H1 (cell line): ENCODE measurements around the gene PRR20B. TPM values are rescaled to one million over a fixed set of nuclear protein-coding genes. Genes with fewer than 3 reads are reported as not detected.
"Not testable (repeated sequence)": the region's sequence is repeated elsewhere in the genome, so short reads cannot be mapped to it uniquely, and the experiment has no call there.

ENCODE experiments used
- CTCF ChIA-PET: fragments of 300-600 bp; sonication (Branson Sonifier 250); formaldehyde crosslinking; loops from one replicate; lab custom pipeline; 2021; ENCODE audit not compliant: partially characterized antibody; lab: Charles Lee
- POLR2A ChIA-PET: fragments of 300-600 bp; sonication (Branson Sonifier 250); formaldehyde crosslinking; loops from one replicate; lab custom pipeline; 2021; ENCODE audit warnings: inconsistent platforms; ENCODE audit not compliant: partially characterized antibody; lab: Charles Lee
- DNase-seq, 2 experiments: peaks; one replicate each; pipeline versions ENCODE4 v3.0.0 to v3.0.0-alpha.2; 2010 to 2022; ENCODE audit warnings: low spot score in 2 of 2, low read depth in 1 of 2, mixed read lengths in 1 of 2
- FAIRE-seq: peaks from 2 replicates; lab custom pipeline; 2011; peaks lifted over from hg19 to GRCh38; lab: Jason Lieb, UNC
- H2AFZ ChIP-seq: 2 replicates; pipeline ENCODE4 v1.8.1; 2012; ENCODE audit warnings: low read length, inconsistent platforms
- H2AK5ac ChIP-seq: 2 replicates; pipeline ENCODE4 v1.6.1; 2013; ENCODE audit warnings: low read depth, low read length
- H2BK120ac ChIP-seq: replicated peaks from 2 replicates; pipeline ENCODE3; 2013; ENCODE audit warnings: low read depth, low read length, inconsistent platforms
- H2BK12ac ChIP-seq: 2 replicates; pipeline ENCODE4 v1.6.1; 2013; ENCODE audit warnings: low read depth, low read length
- H2BK15ac ChIP-seq: 2 replicates; pipeline ENCODE4 v1.6.1; 2013; ENCODE audit warnings: low read length
- H2BK20ac ChIP-seq: 2 replicates; pipeline ENCODE4 v1.6.1; 2013; ENCODE audit warnings: low read length
- H2BK5ac ChIP-seq: 2 replicates; pipeline ENCODE4 v1.6.1; 2013; ENCODE audit warnings: low read depth, low read length
- H3K14ac ChIP-seq: 2 replicates; pipeline ENCODE4 v1.6.1; 2013; ENCODE audit warnings: inconsistent platforms; ENCODE audit not compliant: insufficient read length
- H3K18ac ChIP-seq: 2 replicates; pipeline ENCODE4 v1.6.1; 2013; ENCODE audit warnings: low read length; ENCODE audit errors: extremely low read depth
- H3K23ac ChIP-seq: 2 replicates; pipeline ENCODE4 v1.6.1; 2013; ENCODE audit warnings: inconsistent platforms; ENCODE audit not compliant: insufficient read length
- H3K23me2 ChIP-seq: 2 replicates; pipeline ENCODE4 v1.6.1; 2013; ENCODE audit warnings: low read depth, low read length
- H3K27ac ChIP-seq: 2 replicates; pipeline ENCODE4 v1.6.1; 2011; ENCODE audit warnings: low read depth, low read length, inconsistent platforms
- H3K27me3 ChIP-seq, 4 experiments: replicated peaks in 1 of 4; 1 replicate in 1 of 4; 2 replicates in 3 of 4; pipeline versions ENCODE4 v1.6.1 to v1.8.1; 2011 to 2013; ENCODE audit warnings: low read length in 3 of 4, mild to moderate bottlenecking in 3 of 4, inconsistent platforms in 2 of 4, mixed read lengths in 2 of 4, moderate library complexity in 1 of 4; ENCODE audit not compliant: control insufficient read depth in 3 of 4, insufficient read depth in 3 of 4; ENCODE audit errors: extremely low read depth in 1 of 4
- H3K36me3 ChIP-seq, 4 experiments: 2 replicates each; pipeline versions ENCODE4 v1.6.1 to v1.8.1; 2011 to 2013; ENCODE audit warnings: mild to moderate bottlenecking in 4 of 4, low read length in 3 of 4, moderate library complexity in 2 of 4, control low read depth in 1 of 4, inconsistent platforms in 1 of 4; ENCODE audit not compliant: insufficient read depth in 4 of 4, control insufficient read depth in 2 of 4
- H3K4ac ChIP-seq: replicated peaks from 2 replicates; pipeline ENCODE3; 2013; ENCODE audit warnings: low read length, low read depth, mixed read lengths, inconsistent platforms; ENCODE audit not compliant: insufficient read length
- H3K4me1 ChIP-seq, 4 experiments: replicated peaks in 1 of 4; 1 replicate in 1 of 4; 2 replicates in 3 of 4; pipeline versions ENCODE4 v1.6.1 to v1.8.1; 2011 to 2013; ENCODE audit warnings: low read length in 3 of 4, inconsistent platforms in 2 of 4, mixed read lengths in 1 of 4; ENCODE audit not compliant: insufficient read depth in 4 of 4, control insufficient read depth in 3 of 4
- H3K4me2 ChIP-seq, 2 experiments: 2 replicates each; pipeline versions ENCODE4 v1.6.1 to v1.8.1; 2011 to 2013; ENCODE audit warnings: low read depth in 2 of 2, low read length in 2 of 2, control low read depth in 1 of 2, inconsistent platforms in 1 of 2, mild to moderate bottlenecking in 1 of 2; ENCODE audit not compliant: insufficient read depth in 1 of 2
- H3K4me3 ChIP-seq, 4 experiments: fragments of 200-600, 300-600 bp in 1 of 4; sonication (generic), shearing (Covaris generic), sonication (Bioruptor Twin) in 1 of 4; 2 replicates each; pipeline versions ENCODE4 v1.5.1 to v1.8.1; 2011 to 2016; ENCODE audit warnings: low read length in 4 of 4, low read depth in 3 of 4, control low read depth in 2 of 4, inconsistent platforms in 2 of 4, mild to moderate bottlenecking in 2 of 4, mixed read lengths in 1 of 4, moderate library complexity in 1 of 4; ENCODE audit not compliant: insufficient read depth in 2 of 4; ENCODE audit errors: extremely low read depth in 1 of 4
- H3K56ac ChIP-seq: replicated peaks from 2 replicates; pipeline ENCODE3; 2013; ENCODE audit warnings: low read depth, mild to moderate bottlenecking, mixed read lengths, low read length, inconsistent platforms; ENCODE audit not compliant: insufficient read length
- H3K79me1 ChIP-seq: 2 replicates; pipeline ENCODE4 v1.6.1; 2013; ENCODE audit warnings: low read depth, low read length, control low read depth
- H3K79me2 ChIP-seq, 2 experiments: 2 replicates each; pipeline versions ENCODE4 v1.6.1 to v1.8.1; 2012 to 2013; ENCODE audit warnings: low read length in 2 of 2, mild to moderate bottlenecking in 2 of 2, inconsistent platforms in 1 of 2; ENCODE audit not compliant: insufficient read depth in 2 of 2, control insufficient read depth in 1 of 2
- H3K9ac ChIP-seq, 4 experiments: replicated peaks in 1 of 4; 1 replicate in 1 of 4; 2 replicates in 3 of 4; pipeline versions ENCODE4 v1.6.1 to v1.8.1; 2011 to 2013; ENCODE audit warnings: low read depth in 3 of 4, low read length in 3 of 4, control low read depth in 2 of 4, mild to moderate bottlenecking in 2 of 4, moderate library complexity in 2 of 4, inconsistent platforms in 1 of 4; ENCODE audit errors: extremely low read depth in 1 of 4
- H3K9me3 ChIP-seq, 2 experiments: 2 replicates each; pipeline versions ENCODE4 v1.6.1 to v1.8.1; 2012 to 2013; ENCODE audit warnings: mild to moderate bottlenecking in 2 of 2, moderate library complexity in 2 of 2, control low read depth in 1 of 2, inconsistent platforms in 1 of 2, low read depth in 1 of 2, low read length in 1 of 2, mixed read lengths in 1 of 2; ENCODE audit not compliant: insufficient read depth in 2 of 2
- H4K20me1 ChIP-seq, 2 experiments: replicated peaks in 1 of 2; 2 replicates each; pipeline versions ENCODE3 to v1.8.1; 2011 to 2013; ENCODE audit warnings: inconsistent platforms in 2 of 2, low read length in 2 of 2, mild to moderate bottlenecking in 1 of 2; ENCODE audit not compliant: insufficient read depth in 2 of 2, control insufficient read depth in 1 of 2
- H4K5ac ChIP-seq: 2 replicates; pipeline ENCODE4 v1.6.1; 2013; ENCODE audit warnings: low read length, low read depth, mixed read lengths, inconsistent platforms; ENCODE audit not compliant: insufficient read length
- H4K8ac ChIP-seq: 2 replicates; pipeline ENCODE4 v1.8.0; 2013; ENCODE audit warnings: mild to moderate bottlenecking, moderate library complexity, low read length, inconsistent platforms; ENCODE audit not compliant: insufficient read depth; ENCODE audit errors: extremely low read depth
- H4K91ac ChIP-seq: replicated peaks from 2 replicates; pipeline ENCODE3; 2013; ENCODE audit warnings: low read length, mixed read lengths, inconsistent platforms; ENCODE audit not compliant: insufficient read length
- WGBS, 2 experiments: shearing (Covaris generic) in 1 of 2; methylation state at CpG; one replicate each; pipeline versions ENCODE4 v1.1.6 to v1.1.7; 2013 to 2015; ENCODE audit warnings: low lambda C conversion rate in 2 of 2, mixed read lengths in 2 of 2, inconsistent platforms in 1 of 2, low coverage in 1 of 2, missing lambda C conversion rate in 1 of 2; ENCODE audit not compliant: insufficient replicate concordance in 2 of 2, insufficient coverage in 1 of 2, insufficient read length in 1 of 2; ENCODE audit errors: extremely low coverage in 1 of 2, missing lambda C conversion rate in 1 of 2; 5-methylcytosine and 5-hydroxymethylcytosine counted together
- polyA plus RNA-seq, 7 experiments: library from polyadenylated mRNA; depleted of rRNA in 3 of 7; stranded (reverse) in 5 of 7; unstranded in 2 of 7; fragments of >200 nt in 5 of 7; fragments of 200-250 nt in 2 of 7; gene quantifications; 1 replicate in 5 of 7; 2 replicates in 1 of 7; 4 replicates in 1 of 7; pipeline versions ENCODE4 v1.2.1 to v1.2.3, GENCODE V29; 2011 to 2013; ENCODE audit warnings: missing spikeins in 2 of 7, mixed read lengths in 2 of 7
- total RNA-seq: library from RNA; stranded (reverse); fragmentation: NEBNext Ultra II Directional; extraction: Animal tissue kit (Norgen Biotek cat#: 25700); gene quantifications from 2 replicates; pipeline ENCODE4 v1.2.1, GENCODE V29; 2021

Gene PRR20B
- total and polyA plus RNA-seq, 2 of the 8 experiments (the other 6 are each of a cell fraction or from before 2014, with no cell fraction given) = not detected

DNA sequence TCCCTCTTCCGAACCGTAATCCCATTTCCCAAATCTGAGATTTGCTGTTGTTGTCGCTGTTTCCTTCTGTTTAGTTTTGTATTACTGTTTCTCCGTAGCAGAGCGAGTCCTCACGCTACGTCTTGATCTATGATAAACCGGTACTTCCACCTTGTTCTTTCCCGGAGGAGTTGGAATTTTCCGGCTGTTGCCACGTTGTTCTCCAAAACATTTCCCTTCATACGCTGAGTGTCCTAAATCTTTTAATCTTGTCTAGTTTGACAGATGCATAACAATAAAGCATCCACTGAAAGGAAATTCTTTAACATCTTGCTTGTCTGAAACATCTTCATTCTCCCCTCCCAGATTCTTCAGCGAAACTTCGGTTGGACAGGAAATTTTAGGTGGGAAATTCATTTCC, 818 bp downstream of the PRR20B start:
- H3K27ac ChIP-seq, H3K14ac ChIP-seq, H2AFZ ChIP-seq, H3K9me3 ChIP-seq, H3K4me3 ChIP-seq, H3K27me3 ChIP-seq, POLR2A ChIA-PET, H4K91ac ChIP-seq, DNase-seq, H2BK120ac ChIP-seq, CTCF ChIA-PET, H4K8ac ChIP-seq, H3K4me1 ChIP-seq, H3K79me1 ChIP-seq, H3K4me2 ChIP-seq, FAIRE-seq, H4K5ac ChIP-seq, H2BK5ac ChIP-seq, H3K36me3 ChIP-seq, H3K79me2 ChIP-seq, H3K4ac ChIP-seq, H3K56ac ChIP-seq, H3K23me2 ChIP-seq, H3K18ac ChIP-seq, H3K9ac ChIP-seq, H2BK20ac ChIP-seq, H3K23ac ChIP-seq, H2BK12ac ChIP-seq, H4K20me1 ChIP-seq, H2BK15ac ChIP-seq, H2AK5ac ChIP-seq: not testable (repeated sequence)
- WGBS, 2 experiments = 97% methylated on average over 8 of the region's 14 CpGs; no CpG with 5 or more reads in 1 of the 2 experiments

DNA sequence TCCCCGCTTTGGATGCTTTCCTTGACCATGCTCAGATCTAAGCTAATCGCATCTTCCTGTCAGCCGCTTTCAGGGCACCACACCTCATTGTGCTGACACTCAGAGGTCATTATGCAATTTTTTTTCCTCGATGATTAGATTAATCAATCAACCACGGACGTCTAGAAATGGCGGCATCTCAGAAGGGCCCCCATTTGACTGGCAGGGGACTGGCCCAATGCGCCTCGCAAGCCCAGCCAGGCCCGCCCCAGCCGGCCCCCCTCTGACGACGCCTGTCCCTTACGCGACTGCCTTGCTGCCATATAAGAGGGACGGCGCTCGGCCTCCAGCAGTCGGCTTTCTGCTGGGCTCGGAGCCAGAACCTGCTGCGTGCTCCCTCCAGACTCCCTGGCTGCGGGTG, 6.5 kb downstream of the PRR20B start, which contains the start of gene PRR20C:
TSS of gene PRR20C (plus strand) at position 301 of the 400 bp plus-strand sequence. CDS start 387 bp downstream, outside the sequence.
- H3K23me2 ChIP-seq, H2AK5ac ChIP-seq, H3K9me3 ChIP-seq, H2BK20ac ChIP-seq, H3K18ac ChIP-seq, H3K79me2 ChIP-seq, POLR2A ChIA-PET, FAIRE-seq, CTCF ChIA-PET, H3K4ac ChIP-seq, H3K56ac ChIP-seq, H3K27me3 ChIP-seq, H3K14ac ChIP-seq, H4K5ac ChIP-seq, H3K27ac ChIP-seq, H3K23ac ChIP-seq, H3K4me1 ChIP-seq, H4K91ac ChIP-seq, H2BK120ac ChIP-seq, H4K20me1 ChIP-seq, H3K36me3 ChIP-seq, H2AFZ ChIP-seq, H4K8ac ChIP-seq, H3K79me1 ChIP-seq, H3K4me2 ChIP-seq, DNase-seq, H2BK12ac ChIP-seq, H2BK15ac ChIP-seq, H2BK5ac ChIP-seq, H3K9ac ChIP-seq, H3K4me3 ChIP-seq: not testable (repeated sequence)
- WGBS, 2 experiments = no CpG with 5 or more reads among the region's 22 CpGs
